ENCODE results near the gene SOHLH1.

GRCh38 chr9:135716045-135716444 lies 16.8 kb upstream of the SOHLH1 start:
- no peak for TF ChIP-seq CTCF (conservative IDR thresholded peaks at IDR 0.05; ENCODE audit: low read depth, low read length)
- no peak for TF ChIP-seq EZH2phosphoT487 (IDR thresholded peaks at IDR 0.05; ENCODE audit: borderline replicate concordance, low read length)
- no peak for TF ChIP-seq EZH2 (IDR thresholded peaks at IDR 0.05; ENCODE audit: low read length, unreplicated experiment)
